Measurements from ENCODE around the gene GET4. TPM values are rescaled to one million over a fixed set of nuclear protein-coding genes. Genes with fewer than 3 reads are reported as not detected.
A peak's percentile ranks its signal among the peaks of the same experiment; 100 is the strongest.
"Not testable (repeated sequence)": the region's sequence is repeated elsewhere in the genome, so short reads cannot be mapped to it uniquely, and the experiment has no call there.

The GET4 gene
- total RNA-seq, 1 experiment from 2014 or later = 56.3 TPM

GRCh38 chr7:845731-846130 lies 30.6 kb upstream of the GET4 start:
- DNase-seq (ENCODE audit: low spot score) = no peak

GRCh38 chr7:846958-847650 lies 29.2 kb upstream of the GET4 start:
- DNase-seq (ENCODE audit: low spot score) = not testable (repeated sequence)

DNA sequence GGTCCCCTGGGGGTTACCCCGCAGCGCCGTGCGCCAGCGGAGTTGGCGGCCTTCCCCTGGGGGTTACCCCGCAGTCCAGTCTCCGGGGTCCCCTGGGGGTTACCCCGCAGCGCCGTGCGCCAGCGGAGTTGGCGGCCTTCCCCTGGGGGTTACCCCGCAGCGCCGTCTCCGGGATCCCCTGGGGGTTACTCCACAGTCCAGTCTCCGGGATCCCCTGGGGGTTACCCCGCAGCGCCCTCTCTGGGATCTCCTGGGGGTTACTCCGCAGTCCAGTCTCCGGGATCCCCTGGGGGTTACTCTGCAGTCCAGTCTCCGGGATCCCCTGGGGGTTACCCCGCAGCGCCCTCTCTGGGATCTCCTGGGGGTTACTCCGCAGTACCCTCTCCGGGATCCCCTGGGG lies 28.6 kb upstream of the GET4 start:
- DNase-seq (ENCODE audit: low spot score) = not testable (repeated sequence)

DNA sequence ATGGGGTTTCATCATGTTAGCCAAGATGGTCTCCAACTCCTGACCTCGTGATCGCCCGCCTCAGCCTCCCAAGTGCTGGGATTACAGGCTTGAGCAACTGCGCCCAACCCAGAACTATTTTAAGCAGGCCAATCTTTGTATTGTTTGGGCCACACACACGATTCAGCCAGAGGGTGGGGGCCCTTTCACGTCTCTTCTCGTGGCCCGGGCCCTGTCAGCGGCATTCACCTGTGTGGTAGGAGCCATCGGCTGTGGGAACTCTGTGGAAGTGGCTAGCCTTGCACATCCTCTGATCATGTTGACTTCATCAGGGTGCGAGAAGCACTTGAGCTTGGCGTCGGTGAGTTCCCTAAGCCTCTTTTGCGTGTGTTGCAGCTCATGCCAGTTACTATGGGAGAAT lies 27.2 kb upstream of the GET4 start:
- no peak for DNase-seq (ENCODE audit: low spot score)

- no peak for DNase-seq (ENCODE audit: low spot score)
Observed at GRCh38 chr7:849781-850180, 26.6 kb upstream of the GET4 start.

DNA sequence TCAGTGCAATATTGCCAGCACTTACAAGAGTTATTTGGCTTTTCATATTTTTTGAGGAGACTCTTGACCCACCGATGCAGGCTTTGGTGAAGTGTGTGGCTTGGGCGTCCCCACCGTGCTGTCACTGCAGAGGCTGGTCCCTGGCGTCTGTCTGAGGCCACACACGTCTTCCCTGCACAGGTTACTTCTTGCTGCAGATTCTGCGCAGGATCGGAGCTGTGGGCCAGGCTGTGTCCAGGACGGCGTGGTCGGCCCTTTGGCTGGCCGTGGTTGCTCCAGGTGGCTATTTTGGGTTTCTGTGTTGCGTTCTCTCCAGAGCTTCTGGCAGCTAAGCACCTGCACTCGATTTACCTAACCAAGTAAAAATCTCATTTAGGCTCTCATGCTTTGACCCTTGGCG lies 25.1 kb upstream of the GET4 start:
- no peak for DNase-seq (ENCODE audit: low spot score)

DNA sequence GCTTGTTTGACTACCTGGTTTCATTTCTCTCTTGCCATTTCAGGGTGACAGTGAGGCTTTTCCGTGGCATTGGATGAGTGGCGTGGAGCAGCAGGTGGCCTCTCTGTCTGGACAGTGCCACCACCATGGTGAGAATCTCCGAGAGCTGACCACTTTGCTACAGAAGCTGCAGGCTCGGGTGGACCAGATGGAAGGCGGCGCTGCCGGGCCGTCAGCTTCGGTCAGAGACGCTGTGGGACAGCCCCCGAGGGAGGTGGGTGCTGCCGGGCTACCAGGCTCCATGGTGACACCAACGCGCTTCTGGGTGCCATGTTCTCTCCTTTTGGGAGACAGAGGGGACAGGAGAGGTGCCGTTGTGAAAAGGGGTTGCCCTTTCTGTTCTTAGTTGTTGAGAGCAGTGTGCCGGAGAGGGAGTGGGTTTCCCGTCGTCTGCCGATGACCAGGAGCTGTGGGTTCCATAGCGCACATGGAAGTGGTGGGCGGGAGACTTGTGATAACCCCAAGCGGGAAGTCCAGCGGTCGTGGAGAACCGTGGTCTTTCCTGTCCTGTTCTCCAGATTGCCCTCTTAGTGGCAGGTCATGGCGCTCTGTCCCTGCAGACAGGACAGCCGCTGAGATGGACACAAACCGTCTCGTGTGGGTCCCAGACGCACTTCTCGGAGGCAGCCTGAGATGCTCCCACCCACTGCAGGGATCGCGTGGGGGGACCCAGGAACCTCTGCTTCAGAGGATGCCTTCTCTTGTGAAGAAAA lies 22.8 kb upstream of the GET4 start:
- no peak for DNase-seq (ENCODE audit: low spot score)

DNA sequence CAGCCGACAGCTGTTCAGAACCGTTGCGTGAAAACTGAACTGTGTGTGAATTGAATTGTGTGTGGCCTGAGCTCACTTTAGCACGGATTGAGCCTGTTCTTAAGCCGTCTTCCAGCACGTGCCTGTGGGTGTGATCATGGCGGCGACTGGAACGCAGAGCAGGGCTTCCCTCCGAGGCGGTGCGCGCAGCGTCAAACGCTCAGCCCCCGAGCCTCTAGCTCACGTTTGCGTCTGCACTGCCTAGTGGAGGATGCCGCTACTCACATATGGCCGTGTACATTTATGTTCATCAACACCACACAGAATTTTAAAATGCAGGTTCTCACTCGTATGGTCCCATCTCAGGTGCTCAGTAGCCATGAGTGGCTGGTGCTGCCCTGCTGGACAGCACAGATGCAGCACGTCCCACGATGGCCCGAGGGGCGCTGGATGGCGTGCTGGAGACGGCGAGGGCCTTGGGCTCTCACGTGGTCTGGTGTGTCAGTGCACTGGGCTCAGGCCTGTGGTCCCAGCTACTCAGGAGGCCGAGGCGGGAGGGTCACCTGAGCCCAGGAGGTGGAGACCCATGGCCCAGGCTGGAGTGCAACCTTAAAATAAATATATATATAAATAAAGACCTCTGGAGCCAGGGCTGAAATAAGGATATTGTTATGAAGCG lies 22.1 kb upstream of the GET4 start:
- no peak for DNase-seq (ENCODE audit: low spot score)

DNA sequence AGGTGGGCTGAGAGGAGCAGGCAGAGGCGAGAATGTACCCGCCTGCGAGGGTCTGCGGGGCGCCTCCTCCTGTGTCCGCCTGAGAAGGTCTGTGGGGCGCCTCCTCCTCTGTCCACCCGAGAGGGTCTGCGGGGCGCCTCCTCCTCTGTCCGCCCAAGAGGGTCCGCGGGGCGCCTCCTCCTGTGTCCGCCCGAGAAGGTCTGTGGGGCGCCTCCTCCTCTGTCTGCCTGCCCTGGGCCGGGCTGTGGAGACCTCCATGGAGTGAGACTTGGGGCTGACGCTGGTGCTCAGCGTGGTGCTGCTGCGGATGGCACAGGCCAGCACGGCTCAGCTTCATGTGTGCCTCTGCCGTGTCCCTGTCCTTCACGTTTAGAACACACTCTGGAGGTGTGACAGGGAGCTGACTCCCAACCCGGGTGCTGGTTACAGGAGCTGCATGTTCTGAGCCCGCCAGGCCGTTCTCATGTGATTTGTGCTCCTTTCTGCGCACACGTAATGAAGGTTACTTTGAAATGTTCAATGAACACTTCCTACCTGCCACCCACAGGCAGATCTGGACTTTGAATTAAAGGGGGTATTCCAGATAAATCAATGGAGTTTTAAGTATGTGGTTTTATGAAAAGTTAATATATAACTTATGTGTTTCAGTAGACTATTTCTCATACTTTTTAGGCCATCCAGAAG lies 20.5 kb upstream of the GET4 start:
- DNase-seq (ENCODE audit: low spot score) = no peak

GRCh38 chr7:856444-857095 lies 19.8 kb upstream of the GET4 start:
- DNase-seq (ENCODE audit: low spot score) = no peak

DNA sequence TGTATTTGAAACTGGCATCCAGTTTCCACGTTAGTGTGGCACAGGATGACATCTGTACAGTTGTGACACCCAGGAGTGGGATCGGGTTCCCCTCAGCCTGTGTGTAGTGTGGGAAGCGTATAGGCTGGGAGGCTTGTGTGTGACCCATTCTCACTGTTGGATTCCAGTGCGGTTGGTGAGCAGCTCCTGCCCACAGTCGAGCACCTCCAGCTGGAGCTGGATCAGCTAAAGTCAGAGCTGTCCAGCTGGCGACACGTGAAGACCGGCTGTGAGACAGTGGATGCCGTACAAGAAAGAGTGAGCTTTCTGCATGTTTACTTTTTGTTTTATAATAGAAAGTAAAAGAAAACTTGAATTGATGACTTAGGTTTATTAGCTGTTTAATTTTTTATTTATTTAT lies 18.7 kb upstream of the GET4 start:
- DNase-seq (ENCODE audit: low spot score) = no peak

DNA sequence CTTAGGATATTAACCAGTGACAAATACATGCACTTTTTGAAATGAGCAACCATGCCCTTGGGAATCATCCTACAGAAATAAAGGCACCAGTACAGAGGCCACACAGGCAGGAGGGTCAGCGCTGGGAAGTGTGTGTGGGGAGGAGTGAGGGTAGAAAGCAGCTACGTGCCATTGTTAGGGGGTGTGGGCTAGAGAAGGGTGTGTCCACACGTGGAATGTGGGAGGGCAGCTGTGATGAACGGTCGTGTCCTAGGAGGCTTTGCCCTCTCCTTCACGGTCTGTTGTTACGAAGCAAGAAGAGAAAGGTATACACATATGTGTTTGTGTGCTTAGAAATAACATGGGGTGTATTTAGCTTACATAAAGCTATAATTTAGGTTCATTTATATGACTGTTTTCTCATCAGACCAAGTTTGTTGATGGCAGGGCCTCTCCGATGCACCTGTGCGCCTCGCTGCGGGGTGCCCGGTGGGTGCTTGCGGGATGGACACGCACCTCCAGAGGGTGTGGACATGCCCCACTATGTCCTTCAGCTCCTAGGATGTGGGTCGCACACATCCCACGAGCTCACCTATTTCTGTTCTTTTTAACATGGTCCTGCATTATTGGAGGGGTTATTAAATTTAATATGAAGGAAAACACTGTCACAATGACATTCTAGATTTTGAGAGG lies 16.9 kb upstream of the GET4 start:
- DNase-seq (ENCODE audit: low spot score) = no peak

DNA sequence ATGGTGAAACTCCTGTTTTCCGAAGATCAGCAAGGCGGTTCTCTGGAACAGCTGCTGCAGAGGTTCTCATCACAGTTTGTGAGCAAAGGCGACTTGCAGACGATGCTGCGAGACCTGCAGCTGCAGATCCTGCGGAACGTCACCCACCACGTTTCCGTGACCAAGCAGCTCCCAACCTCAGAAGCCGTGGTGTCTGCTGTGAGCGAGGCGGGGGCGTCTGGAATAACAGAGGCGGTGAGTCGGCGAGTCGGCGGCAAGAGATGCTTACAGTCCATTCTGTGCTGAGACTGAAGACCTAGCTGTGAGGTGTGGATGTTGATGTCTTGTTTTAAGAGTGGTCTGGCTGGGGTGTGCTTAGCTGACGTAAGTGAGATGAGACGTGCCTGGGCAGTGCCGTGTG lies 16.2 kb upstream of the GET4 start:
- no peak for DNase-seq (ENCODE audit: low spot score)

GRCh38 chr7:861222-861621 lies 15.1 kb upstream of the GET4 start:
- DNase-seq (ENCODE audit: low spot score) = no peak

- no peak for DNase-seq (ENCODE audit: low spot score)
Observed at GRCh38 chr7:862157-862556, 14.2 kb upstream of the GET4 start.

DNA sequence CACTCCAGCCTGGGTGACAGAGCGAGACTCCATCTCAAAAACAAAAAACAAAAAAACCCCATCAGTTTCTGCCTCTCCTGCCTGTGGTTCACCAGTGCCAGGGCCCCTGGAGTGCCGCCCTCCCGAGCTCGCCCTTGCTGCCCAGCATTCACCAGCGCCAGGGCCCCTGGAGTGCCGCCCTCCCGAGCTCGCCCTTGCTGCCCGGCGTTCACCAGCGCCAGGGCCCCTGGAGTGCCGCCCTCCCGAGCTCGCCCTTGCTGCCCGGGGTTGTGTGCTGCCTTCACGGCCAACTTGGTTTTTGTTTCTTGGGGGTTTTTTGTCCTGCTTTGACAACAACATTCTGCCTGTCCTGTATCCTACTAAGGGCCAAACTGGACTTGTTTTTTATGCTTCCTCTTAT lies 13.2 kb upstream of the GET4 start:
- no peak for DNase-seq (ENCODE audit: low spot score)

- no peak for DNase-seq (ENCODE audit: low spot score)
Observed at GRCh38 chr7:865921-866320, 10.4 kb upstream of the GET4 start.

- DNase-seq (ENCODE audit: low spot score) = peak; percentile 78
Observed at GRCh38 chr7:867001-867405, 9.4 kb upstream of the GET4 start.

GRCh38 chr7:867406-868188 lies 8.8 kb upstream of the GET4 start:
- DNase-seq (ENCODE audit: low spot score) = peak; percentile 99

- no peak for DNase-seq (ENCODE audit: low spot score)
Observed at GRCh38 chr7:868189-868486, 8.2 kb upstream of the GET4 start.

DNA sequence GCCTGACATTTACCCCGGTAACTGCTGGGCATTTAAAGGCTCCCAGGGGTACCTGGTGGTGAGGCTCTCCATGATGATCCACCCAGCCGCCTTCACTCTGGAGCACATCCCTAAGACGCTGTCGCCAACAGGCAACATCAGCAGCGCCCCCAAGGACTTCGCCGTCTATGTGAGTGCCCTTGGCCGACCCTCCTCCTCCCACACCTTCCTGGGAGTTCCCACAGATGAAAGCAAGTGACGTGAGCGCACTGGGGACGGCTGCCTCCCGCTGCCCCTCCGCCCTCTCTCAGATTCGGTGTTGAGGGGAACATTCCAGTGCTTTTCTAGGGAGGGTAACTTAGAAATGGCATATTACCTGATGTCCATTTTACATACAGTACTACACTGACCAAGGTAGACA lies 7.0 kb upstream of the GET4 start:
- no peak for DNase-seq (ENCODE audit: low spot score)

Measured in A172 (cell line).